Panc1 (cell line): ENCODE measurements around the gene EBF4. TPM values are rescaled to one million over a fixed set of nuclear protein-coding genes. Genes with fewer than 3 reads are reported as not detected.
A peak's percentile ranks its signal among the peaks of the same experiment; 100 is the strongest.

Experiments used
- ATAC-seq: fragments of 200-7000 bp; cut with Tn5 transposase; 2 replicates; pipeline ENCODE4 v1.9.1; 2020; ENCODE audit warnings: mild to moderate bottlenecking, moderate library complexity
- BruUV-seq: library from RNA; stranded (reverse); fragments of 400-500 nt; replicated peaks from 2 replicates; lab custom pipeline; 2021; lab: Mats Ljungman, UMichigan
- CTCF ChIA-PET: fragments of 300-600 bp; sonication (Branson Sonifier 250); formaldehyde crosslinking; loops from one replicate; lab custom pipeline; 2022; ENCODE audit warnings: antibody characterized with exemption; lab: Charles Lee
- POLR2A ChIA-PET: fragments of 300-600 bp; sonication (Branson Sonifier 250); formaldehyde crosslinking; loops from one replicate; lab custom pipeline; 2022; ENCODE audit warnings: antibody characterized with exemption; lab: Charles Lee
- DNase-seq: peaks from one replicate; pipeline ENCODE4 v3.0.0-alpha.2; 2010; ENCODE audit warnings: low read depth, low spot score
- H3K27ac ChIP-seq: 2 replicates; pipeline ENCODE4 v1.5.1; 2011; ENCODE audit warnings: mild to moderate bottlenecking, low read length, inconsistent platforms
- H3K27me3 ChIP-seq: fragments of 200-500 bp; sonication (Bioruptor generic); 2 replicates; pipeline ENCODE4 v1.6.0; 2014; ENCODE audit warnings: low read length, inconsistent platforms; ENCODE audit not compliant: control insufficient read depth, insufficient read depth
- H3K36me3 ChIP-seq: fragments of 200-500 bp; sonication (Bioruptor generic); 2 replicates; pipeline ENCODE4 v1.5.1; 2014; ENCODE audit warnings: inconsistent platforms, mild to moderate bottlenecking, low read length, moderate library complexity; ENCODE audit not compliant: control insufficient read depth, insufficient read depth
- H3K4me1 ChIP-seq: 2 replicates; pipeline ENCODE4 v1.5.1; 2011; ENCODE audit warnings: inconsistent platforms, mild to moderate bottlenecking, low read length, moderate library complexity; ENCODE audit not compliant: control insufficient read depth, insufficient read depth
- H3K4me3 ChIP-seq, 2 experiments: 2 replicates each; pipeline ENCODE4 v1.5.1; 2011 to 2012; ENCODE audit warnings: low read depth in 2 of 2, low read length in 2 of 2, mild to moderate bottlenecking in 2 of 2, inconsistent platforms in 1 of 2, moderate library complexity in 1 of 2
- H3K9me3 ChIP-seq: fragments of 200-500 bp; sonication (Bioruptor generic); 2 replicates; pipeline ENCODE4 v1.5.1; 2014; ENCODE audit warnings: low read depth, mild to moderate bottlenecking, inconsistent platforms, low read length, moderate library complexity; ENCODE audit not compliant: control insufficient read depth, insufficient read depth
- CTCF ChIP-seq: fragments of 450-650 bp; IDR thresholded peaks from 2 replicates; pipeline ENCODE4 v1.5.1; 2017; ENCODE audit warnings: mild to moderate bottlenecking
- POLR2AphosphoS5 ChIP-seq: IDR thresholded peaks from 2 replicates; pipeline ENCODE4 v1.6.1; 2012; ENCODE audit warnings: mild to moderate bottlenecking, low read depth, low read length, moderate library complexity
- SIN3A ChIP-seq: IDR thresholded peaks from 2 replicates; pipeline ENCODE4 v1.6.1; 2012; ENCODE audit warnings: low read depth, mild to moderate bottlenecking, low read length, moderate library complexity, borderline replicate concordance; ENCODE audit not compliant: insufficient read depth
- TCF7L2 ChIP-seq: IDR thresholded peaks from 2 replicates; pipeline ENCODE4 v1.6.1; 2011; ENCODE audit warnings: mild to moderate bottlenecking, low read depth, low read length, inconsistent platforms
- in situ Hi-C: cut with HindIII; loops from 2 replicates; pipeline ENCODE4 v1.10.0; 2016; ENCODE audit warnings: low sequenced_read_pairs, low pct_unique_long_range_greater_than_20kb
- intact Hi-C: fragments of 100-400 bp; cut with micrococcal nuclease; formaldehyde crosslinking; loops from one replicate; pipeline ENCODE4 v1.10.0; 2022; ENCODE audit not compliant: unreplicated experiment
- total RNA-seq: library from RNA; stranded (reverse); gene quantifications from one replicate; pipeline ENCODE4 v1.2.1, GENCODE V29; 2021; ENCODE audit not compliant: unreplicated experiment
- TF ChIP-seq, protein P1 (sequence below), 2 experiments: IDR thresholded peaks; 2 replicates each; pipeline ENCODE4 v1.6.1; 2011 to 2012; ENCODE audit warnings: low read depth in 2 of 2, control low read depth in 1 of 2, low read length in 1 of 2, mild to moderate bottlenecking in 1 of 2, moderate library complexity in 1 of 2; ENCODE audit not compliant: insufficient read depth in 1 of 2

The EBF4 gene
- total RNA-seq, 1 experiment from 2014 or later: 6.8 TPM

DNA sequence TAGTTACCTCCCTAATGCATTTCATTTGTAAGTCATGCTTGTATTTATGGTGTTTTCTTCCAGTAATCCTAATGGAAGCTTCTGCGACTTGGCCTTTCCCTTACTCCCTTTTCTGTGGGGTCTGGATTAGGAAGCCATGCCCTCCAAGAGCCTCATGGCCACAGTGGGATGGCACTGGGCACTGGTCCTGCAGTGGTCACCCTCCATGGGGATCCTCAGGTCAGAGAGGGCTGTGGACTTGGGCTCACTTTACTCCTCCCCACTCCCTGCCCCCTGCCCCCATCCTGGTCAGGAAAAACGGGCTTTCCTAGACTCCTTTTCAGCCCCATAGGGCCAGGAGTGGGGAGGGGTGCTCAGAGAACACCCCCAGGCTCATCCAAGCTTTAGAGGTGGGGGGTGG lies 49.9 kb downstream of the EBF4 start:
- H3K9me3 ChIP-seq: no peaks in the 10 kb centered on the region
- no peak for ATAC-seq
- H3K4me1 ChIP-seq: peaks cover 4% of the 10 kb centered on the region
- CTCF ChIA-PET: no interaction called here
- no peaks in the 10 kb centered on the region for H3K36me3 ChIP-seq
- H3K4me3 ChIP-seq: no peak overlapping the region
- in situ Hi-C loops (no loop called here), intact Hi-C loops (loop anchor here (5.0 kb wide), 1 partner anchor 55 kb away; no protein-coding TSS in a partner anchor)
- TF ChIP-seq POLR2AphosphoS5 (no peak), TCF7L2 (no peak), SIN3A (no peak), CTCF (no peak)
- TF ChIP-seq, protein P1, sequence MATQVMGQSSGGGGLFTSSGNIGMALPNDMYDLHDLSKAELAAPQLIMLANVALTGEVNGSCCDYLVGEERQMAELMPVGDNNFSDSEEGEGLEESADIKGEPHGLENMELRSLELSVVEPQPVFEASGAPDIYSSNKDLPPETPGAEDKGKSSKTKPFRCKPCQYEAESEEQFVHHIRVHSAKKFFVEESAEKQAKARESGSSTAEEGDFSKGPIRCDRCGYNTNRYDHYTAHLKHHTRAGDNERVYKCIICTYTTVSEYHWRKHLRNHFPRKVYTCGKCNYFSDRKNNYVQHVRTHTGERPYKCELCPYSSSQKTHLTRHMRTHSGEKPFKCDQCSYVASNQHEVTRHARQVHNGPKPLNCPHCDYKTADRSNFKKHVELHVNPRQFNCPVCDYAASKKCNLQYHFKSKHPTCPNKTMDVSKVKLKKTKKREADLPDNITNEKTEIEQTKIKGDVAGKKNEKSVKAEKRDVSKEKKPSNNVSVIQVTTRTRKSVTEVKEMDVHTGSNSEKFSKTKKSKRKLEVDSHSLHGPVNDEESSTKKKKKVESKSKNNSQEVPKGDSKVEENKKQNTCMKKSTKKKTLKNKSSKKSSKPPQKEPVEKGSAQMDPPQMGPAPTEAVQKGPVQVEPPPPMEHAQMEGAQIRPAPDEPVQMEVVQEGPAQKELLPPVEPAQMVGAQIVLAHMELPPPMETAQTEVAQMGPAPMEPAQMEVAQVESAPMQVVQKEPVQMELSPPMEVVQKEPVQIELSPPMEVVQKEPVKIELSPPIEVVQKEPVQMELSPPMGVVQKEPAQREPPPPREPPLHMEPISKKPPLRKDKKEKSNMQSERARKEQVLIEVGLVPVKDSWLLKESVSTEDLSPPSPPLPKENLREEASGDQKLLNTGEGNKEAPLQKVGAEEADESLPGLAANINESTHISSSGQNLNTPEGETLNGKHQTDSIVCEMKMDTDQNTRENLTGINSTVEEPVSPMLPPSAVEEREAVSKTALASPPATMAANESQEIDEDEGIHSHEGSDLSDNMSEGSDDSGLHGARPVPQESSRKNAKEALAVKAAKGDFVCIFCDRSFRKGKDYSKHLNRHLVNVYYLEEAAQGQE (IDR thresholded peaks at IDR 0.05; ENCODE audit: insufficient read depth in 1 of 2, low read depth in 2 of 2, low read length in 1 of 2): no peak
- no TSS peak for BruUV-seq
- POLR2A ChIA-PET: no interaction called here
- no peak for DNase-seq
- H3K27me3 ChIP-seq: no peaks in the 10 kb centered on the region
- H3K27ac ChIP-seq: no peak overlapping the region

DNA sequence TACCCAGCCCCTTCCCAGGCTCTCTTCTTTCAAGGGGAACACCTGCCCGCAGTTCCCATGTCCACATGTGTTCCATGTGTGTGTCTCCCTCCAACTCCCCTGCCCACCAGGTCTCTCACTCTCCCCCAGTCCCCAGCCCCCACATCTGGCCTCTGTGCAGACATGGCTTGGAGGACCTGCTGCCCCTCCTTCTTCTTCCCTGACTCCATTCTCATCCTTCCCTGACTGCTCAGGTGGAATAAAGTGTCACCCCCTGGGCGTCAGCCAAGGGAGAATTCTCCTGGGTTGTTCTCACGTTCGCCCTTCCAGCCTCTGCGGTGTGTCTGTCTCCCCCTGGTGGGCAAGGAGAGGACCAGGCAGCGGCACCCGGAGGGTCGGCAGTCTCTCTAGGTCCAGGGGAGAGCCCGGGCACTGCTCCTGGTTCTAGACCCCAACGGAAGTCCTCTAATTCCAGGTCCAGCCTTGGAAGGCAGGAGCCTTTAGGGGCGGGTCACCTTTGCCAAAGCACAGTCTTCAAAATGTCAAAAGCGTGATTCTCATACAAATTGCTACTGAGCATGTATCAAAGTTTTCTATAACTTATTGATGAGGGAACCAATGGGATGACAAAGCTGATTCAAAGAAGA lies 50.5 kb downstream of the EBF4 start:
- Histone ChIP-seq H3K27ac (no peak overlapping the region), H3K36me3 (no peaks in the 10 kb centered on the region), H3K4me3 (no peak overlapping the region), H3K9me3 (no peaks in the 10 kb centered on the region), H3K4me1 (peaks cover 4% of the 10 kb centered on the region), H3K27me3 (no peaks in the 10 kb centered on the region)
- BruUV-seq: no TSS peak
- in situ Hi-C loops: no loop called here
- intact Hi-C loops: loop anchor here (5.0 kb wide), 1 partner anchor 56 kb away; no protein-coding TSS in a partner anchor
- ATAC-seq: peak; percentile 83
- DNase-seq: no peak
- TF ChIP-seq POLR2AphosphoS5 (no peak), TCF7L2 (no peak), SIN3A (no peak), CTCF (peak; percentile 96)
- ChIA-PET POLR2A (no interaction called here), CTCF (interaction anchor here (0.6 to 0.7 kb wide), 2 partner anchors 13 to 50 kb away, joined by 3 read pairs; no protein-coding TSS in a partner anchor)
